ENCODE measurements around the gene HSPD1.
"Not testable (repeated sequence)": the region's sequence is repeated elsewhere in the genome, so short reads cannot be mapped to it uniquely, and the experiment has no call there.

The HSPD1 gene

GRCh38 chr2:197496695-197497094, 2.9 kb downstream of the HSPD1 start:
- DNase-seq (ENCODE audit: low read depth) = no peak

GRCh38 chr2:197495433-197496134, 4.1 kb downstream of the HSPD1 start:
- no peak for DNase-seq (ENCODE audit: low read depth)

- DNase-seq (ENCODE audit: low read depth) = no peak
These were observed 12.3 kb downstream of the HSPD1 start for GRCh38 chr2:197487385-197487784.

GRCh38 chr2:197486175-197486574, 13.5 kb downstream of the HSPD1 start:
- DNase-seq (ENCODE audit: low read depth) = no peak

GRCh38 chr2:197484248-197484647, 15.4 kb downstream of the HSPD1 start:
- DNase-seq (ENCODE audit: low read depth) = not testable (repeated sequence)

GRCh38 chr2:197480165-197481036, 19.2 kb downstream of the HSPD1 start:
- DNase-seq (ENCODE audit: low read depth) = no peak

GRCh38 chr2:197477797-197478196, 21.8 kb downstream of the HSPD1 start:
- no peak for DNase-seq (ENCODE audit: low read depth)

GRCh38 chr2:197472166-197472565, 27.5 kb downstream of the HSPD1 start:
- DNase-seq (ENCODE audit: low read depth) = no peak

- no peak for DNase-seq (ENCODE audit: low read depth)
These were observed 35.5 kb downstream of the HSPD1 start for GRCh38 chr2:197464175-197464574.

- peak; percentile 41 for DNase-seq (ENCODE audit: low read depth)
These were observed 38.6 kb downstream of the HSPD1 start for GRCh38 chr2:197461057-197461456.

- DNase-seq (ENCODE audit: low read depth) = no peak
These were observed 39.0 kb downstream of the HSPD1 start for GRCh38 chr2:197460649-197461048.

GRCh38 chr2:197455428-197455827, 44.2 kb downstream of the HSPD1 start:
- no peak for DNase-seq (ENCODE audit: low read depth)

GRCh38 chr2:197454923-197455322, 44.7 kb downstream of the HSPD1 start:
- no peak for DNase-seq (ENCODE audit: low read depth)

- DNase-seq (ENCODE audit: low read depth) = peak; percentile 94
These were observed 45.7 kb downstream of the HSPD1 start for GRCh38 chr2:197453914-197454398.

GRCh38 chr2:197453123-197453913, 46.3 kb downstream of the HSPD1 start, which contains the start of gene COQ10B:
Gene COQ10B, plus strand, starts transcription at chr2:197453552. Its CDS starts 9 bp downstream, at chr2:197453561.
- DNase-seq (ENCODE audit: low read depth) = peak; percentile 99

GRCh38 chr2:197452754-197453122, 46.9 kb downstream of the HSPD1 start:
- DNase-seq (ENCODE audit: low read depth) = no peak

GRCh38 chr2:197450935-197451358, 48.7 kb downstream of the HSPD1 start:
- DNase-seq (ENCODE audit: low read depth) = not testable (repeated sequence)

- no peak for DNase-seq (ENCODE audit: low read depth)
These were observed 49.2 kb downstream of the HSPD1 start for GRCh38 chr2:197450465-197450864.

GRCh38 chr2:197446844-197447243, 52.8 kb downstream of the HSPD1 start:
- DNase-seq (ENCODE audit: low read depth) = no peak

- DNase-seq (ENCODE audit: low read depth) = no peak
These were observed 53.9 kb downstream of the HSPD1 start for GRCh38 chr2:197445746-197446145.

- DNase-seq (ENCODE audit: low read depth) = no peak
These were observed 56.8 kb downstream of the HSPD1 start for GRCh38 chr2:197442857-197443256.

GRCh38 chr2:197437380-197437779, 62.3 kb downstream of the HSPD1 start:
- DNase-seq (ENCODE audit: low read depth) = no peak
